IMR-90 (cell line): ENCODE measurements around the gene ZDHHC17. TPM values are rescaled to one million over a fixed set of nuclear protein-coding genes. Genes with fewer than 3 reads are reported as not detected.

Source experiments
- ATAC-seq: fragments of 200-7000 bp; cut with Tn5 transposase; 2 replicates; pipeline ENCODE4 v1.9.1; 2020; ENCODE audit warnings: low read depth, mild to moderate bottlenecking, moderate library complexity
- BruUV-seq: library from RNA; stranded (reverse); fragments of 400-500 nt; replicated peaks from 2 replicates; lab custom pipeline; 2021; lab: Mats Ljungman, UMichigan
- CTCF ChIA-PET: fragments of 300-600 bp; formaldehyde crosslinking; extraction: SDS; loops from one replicate; lab custom pipeline; 2021; ENCODE audit warnings: antibody characterized with exemption; lab: Yijun Ruan, JAX
- POLR2A ChIA-PET: fragments of 300-600 bp; sonication (Branson Sonifier 250); formaldehyde crosslinking; loops from one replicate; lab custom pipeline; 2022; ENCODE audit warnings: antibody characterized with exemption; ENCODE audit not compliant: unreplicated experiment; lab: Charles Lee
- DNase-seq: peaks from one replicate; pipeline ENCODE4 v3.0.0; 2013
- H2AFZ ChIP-seq: replicated peaks from 2 replicates; pipeline ENCODE3; 2013; ENCODE audit warnings: low read length, mild to moderate bottlenecking; ENCODE audit not compliant: poor library complexity
- H2AK5ac ChIP-seq: 2 replicates; pipeline ENCODE4 v1.6.1; 2013; ENCODE audit warnings: low read depth, low read length, inconsistent platforms
- H2AK9ac ChIP-seq: replicated peaks from 2 replicates; pipeline ENCODE3; 2013; ENCODE audit warnings: mild to moderate bottlenecking, low read depth, low read length, moderate library complexity; ENCODE audit not compliant: poor library complexity
- H2BK120ac ChIP-seq: 2 replicates; pipeline ENCODE4 v1.6.1; 2013; ENCODE audit warnings: low read depth, low read length, inconsistent platforms
- H2BK15ac ChIP-seq: 3 replicates; pipeline ENCODE4 v1.6.1; 2013; ENCODE audit warnings: low read depth, low read length, inconsistent platforms
- H2BK20ac ChIP-seq: 2 replicates; pipeline ENCODE4 v1.6.1; 2013; ENCODE audit warnings: low read depth, mild to moderate bottlenecking, inconsistent platforms, low read length, moderate library complexity
- H2BK5ac ChIP-seq: 2 replicates; pipeline ENCODE4 v1.6.1; 2013; ENCODE audit warnings: mild to moderate bottlenecking, low read depth, low read length, inconsistent platforms; ENCODE audit not compliant: poor library complexity, severe bottlenecking
- H3K14ac ChIP-seq: replicated peaks from 2 replicates; pipeline ENCODE4 v1.6.1; 2013; ENCODE audit warnings: low read depth, low read length, inconsistent platforms
- H3K18ac ChIP-seq: 2 replicates; pipeline ENCODE4 v1.6.1; 2013; ENCODE audit warnings: low read depth, low read length, control low read depth
- H3K23ac ChIP-seq: 2 replicates; pipeline ENCODE4 v1.6.1; 2013; ENCODE audit warnings: low read depth, low read length, inconsistent platforms
- H3K27ac ChIP-seq: 2 replicates; pipeline ENCODE4 v1.5.1; 2013; ENCODE audit warnings: mild to moderate bottlenecking, control low read depth, low read length; ENCODE audit not compliant: insufficient read depth
- H3K27me3 ChIP-seq: 2 replicates; pipeline ENCODE4 v1.6.1; 2013; ENCODE audit warnings: low read length; ENCODE audit not compliant: control insufficient read depth, insufficient read depth
- H3K36me3 ChIP-seq: 2 replicates; pipeline ENCODE4 v1.6.1; 2013; ENCODE audit warnings: low read length, mixed read lengths; ENCODE audit not compliant: control insufficient read depth, insufficient read depth
- H3K4ac ChIP-seq: 2 replicates; pipeline ENCODE4 v1.6.1; 2013; ENCODE audit warnings: low read depth, low read length, inconsistent platforms
- H3K4me1 ChIP-seq: 2 replicates; pipeline ENCODE4 v1.6.1; 2013; ENCODE audit warnings: low read length, mixed read lengths; ENCODE audit not compliant: control insufficient read depth, insufficient read depth
- H3K4me2 ChIP-seq: 2 replicates; pipeline ENCODE4 v1.6.1; 2013; ENCODE audit warnings: low read depth, mild to moderate bottlenecking, control low read depth, low read length, moderate library complexity
- H3K4me3 ChIP-seq: 2 replicates; pipeline ENCODE4 v1.5.1; 2013; ENCODE audit warnings: low read depth, mild to moderate bottlenecking, control low read depth, low read length, moderate library complexity; ENCODE audit not compliant: insufficient read depth
- H3K56ac ChIP-seq: 2 replicates; pipeline ENCODE4 v1.6.1; 2013; ENCODE audit warnings: low read length, inconsistent platforms; ENCODE audit not compliant: insufficient read depth; ENCODE audit errors: extremely low read depth
- H3K79me1 ChIP-seq, 2 experiments: 2 replicates each; pipeline ENCODE4 v1.6.1; 2013; ENCODE audit warnings: low read length in 2 of 2, inconsistent platforms in 1 of 2, low read depth in 1 of 2
- H3K9ac ChIP-seq: 2 replicates; pipeline ENCODE4 v1.6.1; 2013; ENCODE audit warnings: low read depth, low read length, control low read depth
- H3K9me1 ChIP-seq: 2 replicates; pipeline ENCODE4 v1.6.1; 2013; ENCODE audit warnings: low read length, inconsistent platforms; ENCODE audit not compliant: insufficient read depth
- H3K9me3 ChIP-seq: 2 replicates; pipeline ENCODE4 v1.6.1; 2013; ENCODE audit warnings: low read length; ENCODE audit not compliant: control insufficient read depth, insufficient read depth
- H4K20me1 ChIP-seq: 2 replicates; pipeline ENCODE4 v1.6.1; 2013; ENCODE audit warnings: low read length, inconsistent platforms; ENCODE audit not compliant: insufficient read depth
- H4K5ac ChIP-seq: 2 replicates; pipeline ENCODE4 v1.6.1; 2013; ENCODE audit warnings: mild to moderate bottlenecking, low read depth, low read length, control low read depth
- H4K8ac ChIP-seq, 2 experiments: 2 replicates each; pipeline ENCODE4 v1.6.1; 2013; ENCODE audit warnings: low read depth in 2 of 2, low read length in 2 of 2, control low read depth in 1 of 2, inconsistent platforms in 1 of 2
- H4K91ac ChIP-seq: 2 replicates; pipeline ENCODE4 v1.6.1; 2013; ENCODE audit warnings: low read depth, low read length, inconsistent platforms; ENCODE audit not compliant: insufficient read depth
- FOS ChIP-seq: fragments of 150-350 bp; IDR thresholded peaks from 2 replicates; pipeline ENCODE4 v1.6.1; 2016; ENCODE audit warnings: low read depth, low read length
- MAZ ChIP-seq: IDR thresholded peaks from 2 replicates; pipeline ENCODE4 v1.6.1; 2012; ENCODE audit warnings: low read depth, mild to moderate bottlenecking, low read length, improper control_type of control experiment, moderate library complexity, borderline replicate concordance
- NFE2L2 ChIP-seq: fragments of 150-350 bp; IDR thresholded peaks from 2 replicates; pipeline ENCODE4 v1.6.1; 2016; ENCODE audit warnings: low read depth, mild to moderate bottlenecking, low read length
- POLR2A ChIP-seq: IDR thresholded peaks from 2 replicates; pipeline ENCODE4 v1.6.1; 2012; ENCODE audit warnings: mild to moderate bottlenecking, low read depth, low read length
- RCOR1 ChIP-seq: IDR thresholded peaks from 2 replicates; pipeline ENCODE4 v1.6.1; 2012; ENCODE audit warnings: mild to moderate bottlenecking, low read length, improper control_type of control experiment; ENCODE audit not compliant: insufficient replicate concordance
- SMC3 ChIP-seq: fragments of 150-350 bp; IDR thresholded peaks from 2 replicates; pipeline ENCODE4 v1.6.1; 2016; ENCODE audit warnings: low read depth, mild to moderate bottlenecking, antibody characterized with exemption, low read length, moderate library complexity
- WGBS, 2 experiments: methylation state at CpG; one replicate each; pipeline versions ENCODE4 v1.1.5 to v1.1.7; 2013; ENCODE audit warnings: missing lambda C conversion rate in 2 of 2; ENCODE audit not compliant: insufficient read length in 1 of 2; ENCODE audit errors: extremely low coverage in 2 of 2; 5-methylcytosine and 5-hydroxymethylcytosine counted together
- dilution Hi-C: fragments of 300-500 bp; cut with HindIII; formaldehyde crosslinking; loops from one replicate; pipeline ENCODE4 v1.14.3; 2018; ENCODE audit warnings: low sequenced_read_pairs; ENCODE audit not compliant: unreplicated experiment
- in situ Hi-C: fragments of 300-500 bp; cut with MboI; formaldehyde crosslinking; loops from 3 replicates; pipeline ENCODE4 v1.14.3; 2019; ENCODE audit warnings: low sequenced_read_pairs, inconsistent platforms, mixed read lengths
- intact Hi-C: fragments of 100-400 bp; cut with micrococcal nuclease; formaldehyde crosslinking; loops from 2 replicates; pipeline ENCODE4 v1.10.0; 2022
- polyA plus RNA-seq, 3 experiments: library from polyadenylated mRNA; depleted of rRNA; stranded (reverse); fragments of >200 nt; gene quantifications; 2 replicates each; pipeline ENCODE4 v1.2.3, GENCODE V29; 2012; ENCODE audit warnings: low replicate concordance in 1 of 3
- total RNA-seq: library from RNA; depleted of rRNA; stranded (reverse); fragments of >200 nt; gene quantifications from 2 replicates; pipeline ENCODE4 v1.2.3, GENCODE V29; 2012

ZDHHC17 gene
- total and polyA plus RNA-seq, 2 of the 4 experiments (the other 2 are of a cell fraction): 23.3 to 125 TPM

GRCh38 chr12:76762601-76762980 is 1.3 kb upstream of the ZDHHC17 start:
- H3K9me1 ChIP-seq: peaks cover 4% of the 10 kb centered on the region; the same call in 1 of the 2 replicates
- no peak overlapping the region for H4K5ac ChIP-seq
- no peak for ATAC-seq
- in situ Hi-C loops: no loop called here
- H2BK120ac ChIP-seq: no peak overlapping the region
- no TSS peak for BruUV-seq
- no peaks in the 10 kb centered on the region; the same call in none of the 2 replicates for H3K4me1 ChIP-seq
- dilution Hi-C loops: no loop called here
- 0 out of 2 replicates have a peak overlapping the region, but pooled peaks have one; percentile 38 for H2AK5ac ChIP-seq
- H4K8ac ChIP-seq: peak overlapping the region in 1 of 2 experiments; percentile 89; a peak in 2 of 4 replicates
- H2BK20ac ChIP-seq: no peak overlapping the region
- H3K9me3 ChIP-seq: no peaks in the 10 kb centered on the region
- no peak overlapping the region for H3K4me3 ChIP-seq
- no peak overlapping the region for H3K23ac ChIP-seq
- H2BK15ac ChIP-seq: no peak overlapping the region
- H3K27me3 ChIP-seq: no peaks in the 10 kb centered on the region
- CTCF ChIA-PET: interaction anchor here (0.6 to 0.7 kb wide), 3 partner anchors 53 to 269 kb away, joined by 3 to 5 read pairs (median 3); no protein-coding TSS in a partner anchor
- H3K9ac ChIP-seq: no peak overlapping the region; the same call in 1 of the 2 replicates
- intact Hi-C loops: loop anchor here (5.0 kb wide), 2 partner anchors 45 to 80 kb away; no protein-coding TSS in a partner anchor
- POLR2A ChIA-PET: interaction anchor here (0.8 kb wide), 1 partner anchor 13 kb away, joined by 6 read pairs; no protein-coding TSS in a partner anchor
- no peak overlapping the region for H3K56ac ChIP-seq
- no peak overlapping the region for H2AK9ac ChIP-seq
- H3K27ac ChIP-seq: no peak overlapping the region
- H3K18ac ChIP-seq: no peak overlapping the region
- H3K79me1 ChIP-seq: peaks cover 11 to 40% of the 10 kb centered on the region in 2 experiments
- H2BK5ac ChIP-seq: no peak overlapping the region
- no peak overlapping the region for H2AFZ ChIP-seq
- no peaks in the 10 kb centered on the region for H3K36me3 ChIP-seq
- DNase-seq: no peak
- 82% methylated on average over 6 of the region's 8 CpGs; no CpG with 5 or more reads in 1 of the 2 experiments for WGBS, 2 experiments
- no peak overlapping the region for H3K4me2 ChIP-seq
- H3K4ac ChIP-seq: no peak overlapping the region
- H4K91ac ChIP-seq: peak overlapping the region; percentile 26; the same call in 1 of the 2 replicates
- peaks cover 23% of the 10 kb centered on the region for H4K20me1 ChIP-seq
- TF ChIP-seq POLR2A: no peak
- TF ChIP-seq NFE2L2: no peak
- no peak for TF ChIP-seq MAZ
- TF ChIP-seq FOS: no peak
- no peak for TF ChIP-seq RCOR1
- no peak for TF ChIP-seq SMC3
- H3K14ac ChIP-seq: peak overlapping the region; percentile 40; the same call in 1 of the 2 replicates
